HCT116 (cell line): ENCODE measurements around the gene PPARGC1A. TPM values are rescaled to one million over a fixed set of nuclear protein-coding genes. Genes with fewer than 3 reads are reported as not detected.

Experiments
- ATAC-seq: fragments of 200-7000 bp; cut with Tn5 transposase; 2 replicates; pipeline ENCODE4 v1.9.1; 2020; ENCODE audit warnings: mild to moderate bottlenecking, moderate library complexity
- BruUV-seq: library from RNA; stranded (reverse); fragments of 400-500 nt; replicated peaks from 2 replicates; lab custom pipeline; 2021; lab: Mats Ljungman, UMichigan
- CTCF ChIA-PET: fragments of 300-600 bp; sonication (Branson Sonifier 250); formaldehyde crosslinking; loops from one replicate; lab custom pipeline; 2021; ENCODE audit warnings: antibody characterized with exemption; lab: Charles Lee
- POLR2A ChIA-PET: fragments of 300-600, 350-600 bp; sonication (Branson Sonifier 250); formaldehyde crosslinking; loops from one replicate; lab custom pipeline; 2021; ENCODE audit warnings: antibody characterized with exemption; lab: Charles Lee
- RAD21 ChIA-PET, 2 experiments: fragments of 300-600 bp; sonication (Branson Sonifier 250); formaldehyde crosslinking; loops; one replicate each; lab custom pipeline; 2023; ENCODE audit warnings: low total read pairs in 2 of 2; ENCODE audit not compliant: uncharacterized antibody in 2 of 2, unreplicated experiment in 2 of 2, low non-redundant PET in 1 of 2; lab: Charles Lee
- DNase-seq: peaks from one replicate; pipeline ENCODE4 v3.0.0-alpha.2; 2010; ENCODE audit warnings: low read depth, low spot score
- H2AFZ ChIP-seq: fragments of 200-600 bp; shearing (Covaris generic), sonication (generic); 2 replicates; pipeline ENCODE4 v1.6.1; 2017; ENCODE audit warnings: low read depth, mixed run types, mixed read lengths, antibody characterized with exemption, low read length; ENCODE audit not compliant: poor library complexity, severe bottlenecking
- H3K27ac ChIP-seq: 2 replicates; pipeline ENCODE4 v1.5.1; 2012; ENCODE audit warnings: low read depth, low read length
- H3K27me3 ChIP-seq: fragments of 200-600 bp; sonication (generic); 2 replicates; pipeline ENCODE4 v1.6.1; 2016; ENCODE audit warnings: mixed run types, low read length, mixed read lengths; ENCODE audit not compliant: insufficient read depth
- H3K36me3 ChIP-seq, 2 experiments: fragments of 200-500 bp in 1 of 2; fragments of 200-600 bp in 1 of 2; sonication (Bioruptor generic) in 1 of 2; sonication (generic) in 1 of 2; 2 replicates each; pipeline versions ENCODE4 v1.5.1 to v1.6.1; 2014 to 2016; ENCODE audit warnings: low read length in 2 of 2, inconsistent platforms in 1 of 2, mixed read lengths in 1 of 2, mixed run types in 1 of 2; ENCODE audit not compliant: insufficient read depth in 2 of 2, control insufficient read depth in 1 of 2
- H3K4me1 ChIP-seq, 2 experiments: fragments of 200-600 bp in 1 of 2; sonication (generic) in 1 of 2; 2 replicates each; pipeline versions ENCODE4 v1.5.1 to v1.6.1; 2012 to 2017; ENCODE audit warnings: low read length in 2 of 2, inconsistent platforms in 1 of 2, mild to moderate bottlenecking in 1 of 2, mixed read lengths in 1 of 2, mixed run types in 1 of 2, moderate library complexity in 1 of 2; ENCODE audit not compliant: insufficient read depth in 2 of 2, control insufficient read depth in 1 of 2
- H3K4me2 ChIP-seq: fragments of 200-600 bp; sonication (generic); 2 replicates; pipeline ENCODE4 v1.6.1; 2017; ENCODE audit warnings: mixed run types, low read length, mixed read lengths
- H3K4me3 ChIP-seq, 2 experiments: fragments of 200-600 bp in 1 of 2; sonication (generic) in 1 of 2; replicated peaks in 1 of 2; 2 replicates each; pipeline ENCODE4 v1.5.1; 2011 to 2016; ENCODE audit warnings: low read length in 2 of 2, control low read depth in 1 of 2, low read depth in 1 of 2, mild to moderate bottlenecking in 1 of 2, mixed read lengths in 1 of 2, mixed run types in 1 of 2
- H3K79me2 ChIP-seq: fragments of 200-600 bp; sonication (generic); 2 replicates; pipeline ENCODE4 v1.6.1; 2017; ENCODE audit warnings: mild to moderate bottlenecking, mixed run types, low read length, moderate library complexity, mixed read lengths; ENCODE audit not compliant: insufficient read depth
- H3K9ac ChIP-seq: fragments of 200-600 bp; sonication (generic); 2 replicates; pipeline ENCODE4 v1.6.1; 2016; ENCODE audit warnings: low read length, mixed read lengths
- H3K9me2 ChIP-seq: fragments of 200-600 bp; sonication (generic), shearing (Covaris generic); 2 replicates; pipeline ENCODE4 v1.6.1; 2017; ENCODE audit warnings: mixed run types, mild to moderate bottlenecking, moderate library complexity; ENCODE audit not compliant: insufficient read depth
- H3K9me3 ChIP-seq, 2 experiments: fragments of 200-500 bp in 1 of 2; fragments of 200-600 bp in 1 of 2; sonication (Bioruptor generic) in 1 of 2; sonication (generic) in 1 of 2; 2 replicates each; pipeline ENCODE4 v1.6.1; 2014 to 2017; ENCODE audit warnings: low read length in 2 of 2, mixed read lengths in 2 of 2, inconsistent platforms in 1 of 2, low read depth in 1 of 2, mild to moderate bottlenecking in 1 of 2, mixed run types in 1 of 2, moderate library complexity in 1 of 2; ENCODE audit not compliant: control insufficient read depth in 1 of 2, insufficient read depth in 1 of 2
- H4K20me1 ChIP-seq: fragments of 200-600 bp; sonication (generic), shearing (Covaris generic); 2 replicates; pipeline ENCODE4 v1.6.1; 2017; ENCODE audit warnings: mixed run types, mild to moderate bottlenecking, moderate library complexity; ENCODE audit not compliant: insufficient read depth
- CEBPB ChIP-seq: IDR thresholded peaks from 2 replicates; pipeline ENCODE4 v1.6.1; 2012; ENCODE audit warnings: low read depth
- EGR1 ChIP-seq: IDR thresholded peaks from 2 replicates; pipeline ENCODE4 v1.6.1; 2012; ENCODE audit warnings: low read depth
- ELF1 ChIP-seq: IDR thresholded peaks from 2 replicates; pipeline ENCODE4 v1.6.1; 2012; ENCODE audit warnings: low read depth, borderline replicate concordance
- FOSL1 ChIP-seq: IDR thresholded peaks from 2 replicates; pipeline ENCODE4 v1.6.1; 2012; ENCODE audit warnings: low read depth
- POLR2AphosphoS5 ChIP-seq: IDR thresholded peaks from 2 replicates; pipeline ENCODE4 v1.6.1; 2011; ENCODE audit warnings: mild to moderate bottlenecking, low read depth, low read length, moderate library complexity
- RAD21 ChIP-seq: IDR thresholded peaks from 2 replicates; pipeline ENCODE4 v1.6.1; 2012; ENCODE audit warnings: low read depth, mild to moderate bottlenecking
- SRF ChIP-seq: IDR thresholded peaks from 2 replicates; pipeline ENCODE4 v1.6.1; 2012; ENCODE audit warnings: low read depth
- ZFX ChIP-seq: fragments of 450-650 bp; IDR thresholded peaks from 2 replicates; pipeline ENCODE4 v1.6.1; 2017
- intact Hi-C: fragments of 100-400 bp; cut with micrococcal nuclease; formaldehyde crosslinking; loops from 2 replicates; pipeline ENCODE4 v1.10.0; 2022
- total RNA-seq: library from RNA; stranded (reverse); gene quantifications from one replicate; pipeline ENCODE4 v1.2.1, GENCODE V29; 2021; ENCODE audit not compliant: unreplicated experiment
- TF ChIP-seq, protein P1 (sequence below): IDR thresholded peaks from 2 replicates; pipeline ENCODE4 v1.6.1; 2012; ENCODE audit warnings: low read depth
- TF ChIP-seq, protein P2 (sequence below), 3 experiments: fragments of 200-600 bp in 1 of 3; sonication (generic) in 1 of 3; IDR thresholded peaks in 2 of 3; conservative IDR thresholded peaks in 1 of 3; 2 replicates each; pipeline ENCODE4 v1.5.1; 2012 to 2017; ENCODE audit warnings: low read depth in 2 of 3, low read length in 2 of 3, antibody characterized with exemption in 1 of 3, borderline replicate concordance in 1 of 3, control low read depth in 1 of 3, mild to moderate bottlenecking in 1 of 3, mixed read lengths in 1 of 3, mixed run types in 1 of 3, moderate library complexity in 1 of 3; ENCODE audit not compliant: insufficient read depth in 1 of 3

PPARGC1A gene
- total RNA-seq, 1 experiment from 2014 or later, result not detected

DNA sequence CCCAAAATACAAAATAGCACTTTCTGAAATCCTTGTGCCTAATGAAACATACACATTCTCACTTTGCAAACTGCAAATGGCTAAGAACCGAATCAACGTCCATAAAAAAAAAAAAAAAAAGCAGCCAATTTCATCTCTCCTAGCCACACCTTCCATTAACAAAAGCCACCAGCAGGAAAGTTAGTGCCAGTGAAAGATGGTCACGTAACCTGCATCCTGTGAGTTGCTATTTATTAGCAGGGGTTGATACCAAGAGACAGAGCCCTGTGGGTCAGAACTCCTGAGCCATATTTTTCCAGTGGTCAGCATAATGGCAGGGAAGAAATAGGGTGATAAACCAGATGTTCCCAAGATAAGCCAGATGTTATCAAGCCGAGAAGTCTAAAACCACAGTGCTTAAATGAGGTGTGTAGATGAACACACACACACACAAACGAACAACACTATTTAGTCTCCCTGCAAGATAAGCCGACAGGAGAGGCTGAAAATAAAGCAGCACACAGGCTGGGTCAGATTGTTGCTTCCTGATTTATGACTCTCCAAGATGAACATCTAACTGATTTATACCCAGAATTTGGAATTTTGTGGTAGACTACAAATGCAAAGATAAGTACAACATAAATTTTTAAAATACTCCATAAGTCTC, 11.5 kb downstream of the PPARGC1A start:
- Histone ChIP-seq H2AFZ (no peak overlapping the region), H3K9ac (no peak overlapping the region), H3K4me2 (no peak overlapping the region), H3K36me3 (no peaks in the 10 kb centered on the region), H3K27me3 (no peaks in the 10 kb centered on the region)
- ChIA-PET POLR2A (no interaction called here), CTCF (no interaction called here), RAD21 (no interaction called here)
- intact Hi-C loops, result no loop called here
- BruUV-seq, result no TSS peak
- ATAC-seq, result no peak
- TF ChIP-seq CEBPB, result no peak
- TF ChIP-seq, protein P1, sequence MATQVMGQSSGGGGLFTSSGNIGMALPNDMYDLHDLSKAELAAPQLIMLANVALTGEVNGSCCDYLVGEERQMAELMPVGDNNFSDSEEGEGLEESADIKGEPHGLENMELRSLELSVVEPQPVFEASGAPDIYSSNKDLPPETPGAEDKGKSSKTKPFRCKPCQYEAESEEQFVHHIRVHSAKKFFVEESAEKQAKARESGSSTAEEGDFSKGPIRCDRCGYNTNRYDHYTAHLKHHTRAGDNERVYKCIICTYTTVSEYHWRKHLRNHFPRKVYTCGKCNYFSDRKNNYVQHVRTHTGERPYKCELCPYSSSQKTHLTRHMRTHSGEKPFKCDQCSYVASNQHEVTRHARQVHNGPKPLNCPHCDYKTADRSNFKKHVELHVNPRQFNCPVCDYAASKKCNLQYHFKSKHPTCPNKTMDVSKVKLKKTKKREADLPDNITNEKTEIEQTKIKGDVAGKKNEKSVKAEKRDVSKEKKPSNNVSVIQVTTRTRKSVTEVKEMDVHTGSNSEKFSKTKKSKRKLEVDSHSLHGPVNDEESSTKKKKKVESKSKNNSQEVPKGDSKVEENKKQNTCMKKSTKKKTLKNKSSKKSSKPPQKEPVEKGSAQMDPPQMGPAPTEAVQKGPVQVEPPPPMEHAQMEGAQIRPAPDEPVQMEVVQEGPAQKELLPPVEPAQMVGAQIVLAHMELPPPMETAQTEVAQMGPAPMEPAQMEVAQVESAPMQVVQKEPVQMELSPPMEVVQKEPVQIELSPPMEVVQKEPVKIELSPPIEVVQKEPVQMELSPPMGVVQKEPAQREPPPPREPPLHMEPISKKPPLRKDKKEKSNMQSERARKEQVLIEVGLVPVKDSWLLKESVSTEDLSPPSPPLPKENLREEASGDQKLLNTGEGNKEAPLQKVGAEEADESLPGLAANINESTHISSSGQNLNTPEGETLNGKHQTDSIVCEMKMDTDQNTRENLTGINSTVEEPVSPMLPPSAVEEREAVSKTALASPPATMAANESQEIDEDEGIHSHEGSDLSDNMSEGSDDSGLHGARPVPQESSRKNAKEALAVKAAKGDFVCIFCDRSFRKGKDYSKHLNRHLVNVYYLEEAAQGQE, result no peak
- no peak for TF ChIP-seq SRF
- no peak for TF ChIP-seq FOSL1
- TF ChIP-seq ELF1, result no peak
- no peak for TF ChIP-seq POLR2AphosphoS5
- TF ChIP-seq ZFX, result no peak
- TF ChIP-seq, protein P2, sequence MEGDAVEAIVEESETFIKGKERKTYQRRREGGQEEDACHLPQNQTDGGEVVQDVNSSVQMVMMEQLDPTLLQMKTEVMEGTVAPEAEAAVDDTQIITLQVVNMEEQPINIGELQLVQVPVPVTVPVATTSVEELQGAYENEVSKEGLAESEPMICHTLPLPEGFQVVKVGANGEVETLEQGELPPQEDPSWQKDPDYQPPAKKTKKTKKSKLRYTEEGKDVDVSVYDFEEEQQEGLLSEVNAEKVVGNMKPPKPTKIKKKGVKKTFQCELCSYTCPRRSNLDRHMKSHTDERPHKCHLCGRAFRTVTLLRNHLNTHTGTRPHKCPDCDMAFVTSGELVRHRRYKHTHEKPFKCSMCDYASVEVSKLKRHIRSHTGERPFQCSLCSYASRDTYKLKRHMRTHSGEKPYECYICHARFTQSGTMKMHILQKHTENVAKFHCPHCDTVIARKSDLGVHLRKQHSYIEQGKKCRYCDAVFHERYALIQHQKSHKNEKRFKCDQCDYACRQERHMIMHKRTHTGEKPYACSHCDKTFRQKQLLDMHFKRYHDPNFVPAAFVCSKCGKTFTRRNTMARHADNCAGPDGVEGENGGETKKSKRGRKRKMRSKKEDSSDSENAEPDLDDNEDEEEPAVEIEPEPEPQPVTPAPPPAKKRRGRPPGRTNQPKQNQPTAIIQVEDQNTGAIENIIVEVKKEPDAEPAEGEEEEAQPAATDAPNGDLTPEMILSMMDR (IDR thresholded peaks at IDR 0.05 in 2 of 3, conservative IDR thresholded peaks at IDR 0.05 in 1 of 3; ENCODE audit: borderline replicate concordance in 1 of 3, insufficient read depth in 1 of 3, low read depth in 2 of 3, low read length in 2 of 3), result no peak
- no peak for TF ChIP-seq RAD21
- no peak for TF ChIP-seq EGR1
- TF ChIP-seq, all 23 proteins: peak for 0
- Histone ChIP-seq H3K79me2 (no peaks in the 10 kb centered on the region), H3K9me3 (peaks cover 0 to 13% of the 10 kb centered on the region in 2 experiments; a peak in 2 of 4 replicates), H4K20me1 (no peaks in the 10 kb centered on the region), H3K27ac (no peak overlapping the region), H3K4me1 (no peaks in the 10 kb centered on the region), H3K9me2 (no peaks in the 10 kb centered on the region), H3K4me3 (no peak overlapping the region)
- DNase-seq, result no peak
